Tibial nerve (tissue), 4 donors: ENCODE measurements around the gene TREX2.

ENCODE experiments used
- CTCF ChIP-seq, 5 experiments: fragments of 200-600 bp in 3 of 5; fragments of 450-650 bp in 2 of 5; sonication (generic) in 3 of 5; IDR thresholded peaks; one replicate each; pipeline ENCODE4 v1.5.1; 2016 to 2019; ENCODE audit warnings: antibody characterized with exemption in 5 of 5, mild to moderate bottlenecking in 3 of 5, moderate library complexity in 2 of 5
- EP300 ChIP-seq, 2 donors: sonication (generic); formaldehyde crosslinking; IDR thresholded peaks; one replicate each; pipeline ENCODE4 v1.6.1; 2017; ENCODE audit warnings: antibody characterized with exemption in 2 of 2, mild to moderate bottlenecking in 1 of 2
- POLR2A ChIP-seq, 2 donors: fragments of 450-650 bp; IDR thresholded peaks; one replicate each; pipeline ENCODE4 v1.6.1; 2017; ENCODE audit warnings: antibody characterized with exemption in 2 of 2, mild to moderate bottlenecking in 2 of 2, moderate library complexity in 2 of 2

GRCh38 chrX:153423652-153424051 is 22.2 kb downstream of the TREX2 start:
- TF ChIP-seq CTCF (IDR thresholded peaks at IDR 0.05): no peak
- TF ChIP-seq POLR2A (IDR thresholded peaks at IDR 0.05): no peak
- no peak for TF ChIP-seq EP300 (IDR thresholded peaks at IDR 0.05)
